Smooth muscle cell (in vitro differentiated cells): ENCODE measurements around the gene GRID2. TPM values are rescaled to one million over a fixed set of nuclear protein-coding genes. Genes with fewer than 3 reads are reported as not detected.
"Not testable (repeated sequence)": the region's sequence is repeated elsewhere in the genome, so short reads cannot be mapped to it uniquely, and the experiment has no call there.

Source experiments
- DNase-seq: peaks from one replicate; lab custom pipeline; 2025; ENCODE audit not compliant: unreplicated experiment; lab: John Stamatoyannopoulos, UW
- H2AFZ ChIP-seq: fragments of 200-600 bp; sonication (generic); 2 replicates; pipeline ENCODE4 v1.6.0; 2016; ENCODE audit warnings: antibody characterized with exemption, low read depth, mild to moderate bottlenecking
- H3F3A ChIP-seq: fragments of 200-600 bp; sonication (generic); 2 replicates; pipeline ENCODE4 v1.6.0; 2017; ENCODE audit warnings: antibody characterized with exemption, low read depth
- H3K27ac ChIP-seq: fragments of 200-600 bp; sonication (generic); 2 replicates; pipeline ENCODE4 v1.5.1; 2016; ENCODE audit warnings: low read depth, mild to moderate bottlenecking
- H3K27me3 ChIP-seq: fragments of 200-600 bp; sonication (generic); 2 replicates; pipeline ENCODE4 v1.6.1; 2016; ENCODE audit warnings: low read depth, mild to moderate bottlenecking
- H3K36me3 ChIP-seq: fragments of 200-600 bp; sonication (generic); 2 replicates; pipeline ENCODE4 v1.5.1; 2016; ENCODE audit warnings: low read depth
- H3K4me1 ChIP-seq: fragments of 200-600 bp; sonication (generic); 2 replicates; pipeline ENCODE4 v1.5.1; 2016; ENCODE audit warnings: low read depth
- H3K4me2 ChIP-seq: fragments of 200-600 bp; sonication (generic); 2 replicates; pipeline ENCODE4 v1.6.0; 2016; ENCODE audit warnings: mild to moderate bottlenecking
- H3K4me3 ChIP-seq: fragments of 200-600 bp; sonication (generic); 2 replicates; pipeline ENCODE4 v1.5.1; 2016; ENCODE audit warnings: mild to moderate bottlenecking
- H3K79me2 ChIP-seq: fragments of 200-600 bp; sonication (generic); 2 replicates; pipeline ENCODE4 v1.6.0; 2016; ENCODE audit warnings: low read depth, mild to moderate bottlenecking
- H3K9ac ChIP-seq: fragments of 200-600 bp; sonication (generic); 2 replicates; pipeline ENCODE4 v1.6.0; 2016; ENCODE audit warnings: low read depth
- H3K9me3 ChIP-seq: fragments of 200-600 bp; sonication (generic); replicated peaks from 2 replicates; pipeline ENCODE4 v1.5.1; 2016; ENCODE audit warnings: low read depth
- H4K20me1 ChIP-seq: fragments of 200-600 bp; sonication (generic); 2 replicates; pipeline ENCODE4 v1.6.0; 2016; ENCODE audit warnings: low read depth
- WGBS: methylation state at CpG from one replicate; pipeline ENCODE4 v1.1.7; 2016; ENCODE audit warnings: low lambda C conversion rate; 5-methylcytosine and 5-hydroxymethylcytosine counted together
- polyA plus RNA-seq: library from polyadenylated mRNA; unstranded; fragments of >200 nt; fragmentation: Nextera tagmentation; extraction: Ambion mirVana; gene quantifications from 2 replicates; pipeline ENCODE4 v1.2.1, GENCODE V29; 2016
- total RNA-seq: library from RNA; depleted of rRNA; stranded (reverse); fragments of >200 nt; gene quantifications from 2 replicates; pipeline ENCODE4 v1.2.3, GENCODE V29; 2014
- TF ChIP-seq, protein P1 (sequence below): fragments of 200-600 bp; sonication (generic); IDR thresholded peaks from 2 replicates; pipeline ENCODE4 v1.5.1; 2017; ENCODE audit warnings: borderline replicate concordance, mild to moderate bottlenecking, antibody characterized with exemption; ENCODE audit not compliant: insufficient read depth, poor library complexity, severe bottlenecking

GRID2 gene
- total and polyA plus RNA-seq, 2 experiments from 2014 or later, result 1.2 TPM; not detected in 1

DNA sequence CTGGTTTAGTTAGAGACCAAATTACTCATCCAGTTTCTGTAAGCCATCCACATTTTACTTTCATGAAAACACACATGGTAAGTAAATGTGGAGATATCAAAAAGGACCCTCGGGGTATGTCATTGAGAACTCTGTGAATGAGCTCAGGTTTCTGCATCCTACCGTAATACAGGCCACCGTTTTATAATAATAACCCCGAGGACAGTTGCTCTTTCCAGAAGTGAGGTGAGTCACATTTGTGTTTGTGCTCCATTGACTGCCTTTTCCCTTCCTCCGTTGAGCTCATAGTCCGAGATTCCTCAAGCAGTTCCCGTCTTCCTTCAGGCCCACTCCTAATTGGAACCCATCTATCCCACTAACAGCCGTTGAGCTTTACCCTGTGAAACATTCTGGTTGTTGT, 95.3 kb downstream of the GRID2 start:
- Histone ChIP-seq H3K4me2 (no peak overlapping the region), H3F3A (no peaks in the 10 kb centered on the region), H2AFZ (no peak overlapping the region), H3K79me2 (no peaks in the 10 kb centered on the region), H3K9me3 (no peaks in the 10 kb centered on the region), H3K4me1 (no peaks in the 10 kb centered on the region), H3K36me3 (no peaks in the 10 kb centered on the region), H4K20me1 (no peaks in the 10 kb centered on the region), H3K9ac (no peak overlapping the region), H3K27me3 (no peaks in the 10 kb centered on the region), H3K4me3 (no peak overlapping the region), H3K27ac (no peak overlapping the region)
- TF ChIP-seq, protein P1, sequence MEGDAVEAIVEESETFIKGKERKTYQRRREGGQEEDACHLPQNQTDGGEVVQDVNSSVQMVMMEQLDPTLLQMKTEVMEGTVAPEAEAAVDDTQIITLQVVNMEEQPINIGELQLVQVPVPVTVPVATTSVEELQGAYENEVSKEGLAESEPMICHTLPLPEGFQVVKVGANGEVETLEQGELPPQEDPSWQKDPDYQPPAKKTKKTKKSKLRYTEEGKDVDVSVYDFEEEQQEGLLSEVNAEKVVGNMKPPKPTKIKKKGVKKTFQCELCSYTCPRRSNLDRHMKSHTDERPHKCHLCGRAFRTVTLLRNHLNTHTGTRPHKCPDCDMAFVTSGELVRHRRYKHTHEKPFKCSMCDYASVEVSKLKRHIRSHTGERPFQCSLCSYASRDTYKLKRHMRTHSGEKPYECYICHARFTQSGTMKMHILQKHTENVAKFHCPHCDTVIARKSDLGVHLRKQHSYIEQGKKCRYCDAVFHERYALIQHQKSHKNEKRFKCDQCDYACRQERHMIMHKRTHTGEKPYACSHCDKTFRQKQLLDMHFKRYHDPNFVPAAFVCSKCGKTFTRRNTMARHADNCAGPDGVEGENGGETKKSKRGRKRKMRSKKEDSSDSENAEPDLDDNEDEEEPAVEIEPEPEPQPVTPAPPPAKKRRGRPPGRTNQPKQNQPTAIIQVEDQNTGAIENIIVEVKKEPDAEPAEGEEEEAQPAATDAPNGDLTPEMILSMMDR, result no peak
- no peak for DNase-seq
- WGBS, result 69% methylated on average over 8 of the region's 8 CpGs

DNA sequence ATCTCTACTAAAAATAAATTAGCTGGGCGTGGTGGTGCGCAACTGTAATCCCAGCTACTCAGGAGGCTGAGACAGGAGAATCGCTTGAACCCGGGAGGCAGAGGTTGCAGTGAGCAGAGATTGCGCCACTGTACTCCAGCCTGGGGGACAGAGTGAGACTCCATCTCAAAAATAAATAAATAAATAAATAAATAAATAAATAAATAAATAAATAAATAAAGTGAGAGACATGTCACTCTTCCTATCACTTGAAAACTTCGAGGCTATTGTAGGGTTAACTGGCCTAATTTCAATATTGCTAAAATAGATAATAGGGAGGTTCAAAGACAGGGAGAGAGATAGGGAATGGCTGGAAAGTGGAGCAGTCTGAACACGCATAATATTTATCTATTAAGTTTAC, 99.8 kb downstream of the GRID2 start:
- H3K9me3 ChIP-seq, H3K79me2 ChIP-seq, H3K36me3 ChIP-seq, H3K9ac ChIP-seq, H2AFZ ChIP-seq, H3K27me3 ChIP-seq, H3K27ac ChIP-seq, H3K4me1 ChIP-seq, H3K4me3 ChIP-seq, H3K4me2 ChIP-seq, DNase-seq, H4K20me1 ChIP-seq, H3F3A ChIP-seq: not testable (repeated sequence)
- WGBS, result 95% methylated on average over 7 of the region's 7 CpGs

DNA sequence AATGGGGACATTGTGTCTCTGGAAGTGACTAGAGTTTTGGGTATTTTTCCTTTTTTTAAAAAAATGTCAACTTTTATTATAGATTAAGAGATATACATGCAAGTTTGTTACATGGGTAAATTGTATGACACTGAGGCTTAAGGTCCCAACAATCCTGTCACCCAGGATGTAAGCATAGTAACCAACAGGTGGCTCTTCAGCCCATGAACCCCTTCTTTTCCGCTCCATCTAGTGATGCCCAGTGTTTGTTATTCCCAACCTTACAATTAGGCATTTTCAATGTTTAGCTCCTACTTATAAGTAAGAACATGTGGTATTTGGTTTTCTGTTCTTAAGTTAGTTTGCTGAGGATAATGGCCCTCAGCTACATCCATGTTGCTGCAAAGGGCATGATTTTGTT, 102.7 kb downstream of the GRID2 start:
- H3K79me2 ChIP-seq, result no peaks in the 10 kb centered on the region
- no peak overlapping the region for H2AFZ ChIP-seq
- H3K27me3 ChIP-seq, result no peaks in the 10 kb centered on the region
- no peaks in the 10 kb centered on the region for H3K36me3 ChIP-seq
- no peak overlapping the region for H3K9ac ChIP-seq
- no peaks in the 10 kb centered on the region for H3K4me1 ChIP-seq
- WGBS, result 91% methylated on average over 1 of the region's 1 CpG
- no peaks in the 10 kb centered on the region for H4K20me1 ChIP-seq
- DNase-seq, result no peak
- H3F3A ChIP-seq, result no peaks in the 10 kb centered on the region
- TF ChIP-seq, protein P1, result no peak
- no peak overlapping the region for H3K4me2 ChIP-seq
- no peak overlapping the region for H3K4me3 ChIP-seq
- no peak overlapping the region for H3K27ac ChIP-seq
- H3K9me3 ChIP-seq, result no peaks in the 10 kb centered on the region

DNA sequence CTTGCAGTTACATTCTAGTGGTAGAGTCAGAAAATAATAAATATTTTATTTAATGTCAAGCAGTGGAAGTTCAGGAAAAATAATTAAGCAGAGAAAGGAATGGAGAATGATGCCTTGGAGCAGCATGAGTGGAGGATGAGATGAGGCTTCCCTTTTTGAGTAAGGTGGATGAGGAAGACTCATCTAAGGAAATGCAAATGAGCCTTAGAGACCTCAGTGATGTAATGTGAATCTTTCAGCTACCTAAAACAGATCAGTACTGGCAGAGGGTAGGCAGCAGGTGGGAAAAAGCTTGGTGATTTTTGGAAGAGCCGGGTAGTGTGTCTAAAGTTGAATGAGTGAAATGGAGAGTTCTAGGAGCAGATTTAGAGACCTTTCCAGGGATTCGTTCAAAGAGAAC, 118.2 kb downstream of the GRID2 start:
- H4K20me1 ChIP-seq, result no peaks in the 10 kb centered on the region
- H2AFZ ChIP-seq, result no peak overlapping the region
- H3K4me1 ChIP-seq, result no peaks in the 10 kb centered on the region
- H3K9ac ChIP-seq, result no peak overlapping the region
- TF ChIP-seq, protein P1, result no peak
- H3K27ac ChIP-seq, result no peak overlapping the region
- H3K79me2 ChIP-seq, result no peaks in the 10 kb centered on the region
- no peak overlapping the region for H3K4me2 ChIP-seq
- H3K4me3 ChIP-seq, result no peak overlapping the region
- DNase-seq, result no peak
- H3K36me3 ChIP-seq, result no peaks in the 10 kb centered on the region
- no peaks in the 10 kb centered on the region for H3K9me3 ChIP-seq
- H3K27me3 ChIP-seq, result peaks cover 21% of the 10 kb centered on the region
- 64% methylated on average over 2 of the region's 2 CpGs for WGBS
- no peaks in the 10 kb centered on the region for H3F3A ChIP-seq
